Ishikawa (cell line): ENCODE measurements around the gene PNMA6F.

ENCODE experiments used
- CEBPB ChIP-seq: IDR thresholded peaks from 2 replicates; pipeline ENCODE4 v1.6.1; 2012
- CREB1 ChIP-seq: IDR thresholded peaks from 2 replicates; pipeline ENCODE4 v1.6.1; 2012; ENCODE audit warnings: low read depth
- EGR1 ChIP-seq: IDR thresholded peaks from 2 replicates; pipeline ENCODE4 v1.6.1; 2012
- EP300 ChIP-seq: IDR thresholded peaks from 2 replicates; pipeline ENCODE4 v1.6.1; 2012; ENCODE audit warnings: borderline replicate concordance
- FOXM1 ChIP-seq: IDR thresholded peaks from 2 replicates; pipeline ENCODE4 v1.6.1; 2012; ENCODE audit warnings: low read depth, borderline replicate concordance
- MAX ChIP-seq: IDR thresholded peaks from 2 replicates; pipeline ENCODE4 v1.6.1; 2012
- NFIC ChIP-seq: IDR thresholded peaks from 2 replicates; pipeline ENCODE4 v1.6.1; 2012
- RAD21 ChIP-seq: IDR thresholded peaks from 2 replicates; pipeline ENCODE4 v1.6.1; 2012; ENCODE audit warnings: low read depth
- REST ChIP-seq: IDR thresholded peaks from 2 replicates; pipeline ENCODE4 v1.6.1; 2012; ENCODE audit warnings: low read depth, mild to moderate bottlenecking
- TAF1 ChIP-seq: IDR thresholded peaks from 2 replicates; pipeline ENCODE4 v1.6.1; 2012; ENCODE audit warnings: low read depth, mild to moderate bottlenecking
- TCF12 ChIP-seq: IDR thresholded peaks from 2 replicates; pipeline ENCODE4 v1.6.1; 2012; ENCODE audit warnings: low read depth
- TEAD4 ChIP-seq: IDR thresholded peaks from 2 replicates; pipeline ENCODE4 v1.6.1; 2012
- USF1 ChIP-seq: IDR thresholded peaks from 2 replicates; pipeline ENCODE4 v1.6.1; 2012
- YY1 ChIP-seq: IDR thresholded peaks from 2 replicates; pipeline ENCODE4 v1.6.1; 2012; ENCODE audit warnings: low read depth
- ZBTB7A ChIP-seq: IDR thresholded peaks from 2 replicates; pipeline ENCODE4 v1.6.1; 2012; ENCODE audit warnings: low read depth

Gene PNMA6F

GRCh38 chrX:153349952-153350351 lies 28.4 kb upstream of the PNMA6F start:
- TF ChIP-seq CEBPB (no peak), TAF1 (no peak), ZBTB7A (no peak), RAD21 (no peak), MAX (no peak), TEAD4 (no peak), USF1 (no peak), FOXM1 (no peak), TCF12 (no peak), EGR1 (no peak)

GRCh38 chrX:153348421-153348820 lies 26.9 kb upstream of the PNMA6F start:
- TF ChIP-seq USF1: no peak
- TF ChIP-seq ZBTB7A: no peak
- TF ChIP-seq RAD21: no peak

- TF ChIP-seq YY1 (no peak), ZBTB7A (no peak), EGR1 (no peak), MAX (no peak), TEAD4 (no peak), REST (no peak), TAF1 (no peak), FOXM1 (no peak), CREB1 (no peak), TCF12 (no peak), EP300 (no peak), CEBPB (no peak), USF1 (no peak), RAD21 (no peak), NFIC (no peak)
Observed at GRCh38 chrX:153347530-153347929, 26.0 kb upstream of the PNMA6F start.

GRCh38 chrX:153343674-153344073 lies 22.1 kb upstream of the PNMA6F start:
- no peak for TF ChIP-seq ZBTB7A
- TF ChIP-seq CEBPB: no peak
- no peak for TF ChIP-seq TAF1
- no peak for TF ChIP-seq TCF12
- TF ChIP-seq RAD21: no peak
- TF ChIP-seq MAX: no peak
- TF ChIP-seq USF1: no peak
- no peak for TF ChIP-seq REST
- TF ChIP-seq FOXM1: no peak
- TF ChIP-seq YY1: no peak
- TF ChIP-seq EGR1: no peak
- no peak for TF ChIP-seq CREB1
- no peak for TF ChIP-seq EP300
- no peak for TF ChIP-seq TEAD4
- no peak for TF ChIP-seq NFIC

GRCh38 chrX:153342762-153343558 lies 21.4 kb upstream of the PNMA6F start:
- TF ChIP-seq EGR1: no peak
- TF ChIP-seq TEAD4: no peak
- no peak for TF ChIP-seq TAF1
